K562 (cell line): ENCODE measurements around the gene ZNF451.

Experiments used
- EP300 ChIP-seq: IDR thresholded peaks from 2 replicates; pipeline ENCODE4 v1.6.1; 2012; ENCODE audit warnings: low read length, improper control_type of control experiment
- HMG20A ChIP-seq: fragments of 450-650 bp; formaldehyde crosslinking; conservative IDR thresholded peaks from 2 replicates; pipeline ENCODE4 v1.4.0; 2020; ENCODE audit warnings: mild to moderate bottlenecking, mixed read lengths
- PCBP1 ChIP-seq: fragments of 200-400 bp; formaldehyde crosslinking; IDR thresholded peaks from 2 replicates; pipeline ENCODE4 v1.6.1; 2018; ENCODE audit warnings: mild to moderate bottlenecking, low read depth, low read length; ENCODE audit not compliant: poor library complexity, severe bottlenecking
- POLR2A ChIP-seq: fragments of 450-650 bp; conservative IDR thresholded peaks from 2 replicates; pipeline ENCODE4 v1.6.1; 2016
- RBM22 ChIP-seq: fragments of 200-400 bp; formaldehyde crosslinking; IDR thresholded peaks from 2 replicates; pipeline ENCODE4 v1.6.1; 2018; ENCODE audit warnings: low read length, low read depth; ENCODE audit not compliant: poor library complexity, severe bottlenecking
- RFX1 ChIP-seq: fragments of 450-650 bp; IDR thresholded peaks from 2 replicates; pipeline ENCODE4 v1.6.1; 2016; ENCODE audit warnings: mild to moderate bottlenecking, moderate library complexity
- SMARCA4 ChIP-seq: fragments of 450-650 bp; IDR thresholded peaks from 2 replicates; pipeline ENCODE4 v1.6.1; 2016
- SNRNP70 ChIP-seq: fragments of 200-400 bp; formaldehyde crosslinking; optimal IDR thresholded peaks from 2 replicates; pipeline ENCODE3; 2017; ENCODE audit warnings: low read depth, low read length
- STAT5B ChIP-seq: fragments of 250-450 bp; sonication (Bioruptor Pico); IDR thresholded peaks from 2 replicates; pipeline ENCODE4 v1.8.0; 2021; ENCODE audit warnings: mild to moderate bottlenecking, inconsistent platforms
- TCF7 ChIP-seq: sonication (generic); IDR thresholded peaks from 2 replicates; pipeline ENCODE4 v1.6.1; 2016; ENCODE audit warnings: antibody characterized with exemption, borderline replicate concordance
- TF ChIP-seq, protein P1 (sequence below), 3 experiments: IDR thresholded peaks in 2 of 3; conservative IDR thresholded peaks in 1 of 3; 2 replicates each; pipeline ENCODE4 v1.5.1; 2011 to 2012; ENCODE audit warnings: low read length in 3 of 3, mild to moderate bottlenecking in 3 of 3, control low read depth in 2 of 3, improper control_type of control experiment in 1 of 3, inconsistent platforms in 1 of 3, low read depth in 1 of 3, mixed read lengths in 1 of 3, moderate library complexity in 1 of 3; ENCODE audit not compliant: insufficient read depth in 2 of 3
- TF ChIP-seq, protein P2 (sequence below): fragments of 450-650 bp; IDR thresholded peaks from 2 replicates; pipeline ENCODE4 v1.6.1; 2016; ENCODE audit warnings: borderline replicate concordance
- TF ChIP-seq, protein P3 (sequence below): fragments of 450-650 bp; IDR thresholded peaks from 2 replicates; pipeline ENCODE4 v1.6.1; 2016; ENCODE audit warnings: missing biosample characterization, missing genetic modification characterization
- TF ChIP-seq, protein P4 (sequence below), 2 experiments: fragments of 450-650 bp in 1 of 2; sonication (generic) in 1 of 2; formaldehyde crosslinking in 1 of 2; IDR thresholded peaks; 2 replicates each; pipeline versions ENCODE4 v1.7.1 to v1.9.0; 2016 to 2022; ENCODE audit warnings: inconsistent platforms in 1 of 2, mild to moderate bottlenecking in 1 of 2, missing genetic modification reagents in 1 of 2

DNA sequence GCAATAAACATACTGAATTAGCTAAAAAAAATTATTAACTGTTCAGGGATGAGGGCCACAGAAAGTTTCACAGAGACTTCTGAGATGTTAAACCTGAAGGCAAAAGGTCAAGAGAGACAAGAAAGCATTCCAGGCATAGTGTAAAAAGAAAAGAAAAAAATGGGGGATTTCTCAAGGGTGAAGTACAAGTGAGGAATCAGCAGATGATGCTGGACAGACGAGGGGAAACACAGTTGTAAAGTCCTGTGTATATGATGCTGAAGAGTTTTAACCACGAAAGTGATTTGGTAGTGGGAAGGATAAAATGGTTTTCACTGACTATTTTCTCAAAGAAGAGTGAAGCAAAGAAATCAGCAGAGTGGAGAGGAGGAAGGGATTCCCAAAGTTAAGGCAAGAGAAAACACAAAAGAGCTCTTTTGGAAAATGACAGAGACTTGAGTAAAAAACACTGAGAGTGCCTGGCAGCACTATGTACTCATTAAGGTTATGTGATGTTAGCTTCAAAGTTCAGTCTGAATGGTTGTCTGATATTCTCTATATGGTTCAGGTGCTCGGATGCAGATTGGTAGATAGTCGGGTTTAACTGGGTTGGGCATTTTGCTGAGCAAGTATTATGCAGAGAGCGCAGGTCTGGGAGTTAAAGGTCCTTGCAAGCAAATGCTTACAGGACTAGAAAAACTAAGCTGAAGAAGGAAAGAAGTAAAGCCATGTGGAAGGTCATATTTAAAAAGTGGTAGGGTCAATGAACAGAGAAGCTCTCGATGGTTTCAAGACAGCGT lies 115.8 kb downstream of the ZNF451 start:
- TF ChIP-seq SNRNP70 (no peak), STAT5B (CRISPR knock-in tag) (no peak), HMG20A (no peak), PCBP1 (no peak), SMARCA4 (no peak), RFX1 (no peak), TCF7 (no peak), RBM22 (no peak), POLR2A (no peak), EP300 (no peak)
- TF ChIP-seq, protein P1, sequence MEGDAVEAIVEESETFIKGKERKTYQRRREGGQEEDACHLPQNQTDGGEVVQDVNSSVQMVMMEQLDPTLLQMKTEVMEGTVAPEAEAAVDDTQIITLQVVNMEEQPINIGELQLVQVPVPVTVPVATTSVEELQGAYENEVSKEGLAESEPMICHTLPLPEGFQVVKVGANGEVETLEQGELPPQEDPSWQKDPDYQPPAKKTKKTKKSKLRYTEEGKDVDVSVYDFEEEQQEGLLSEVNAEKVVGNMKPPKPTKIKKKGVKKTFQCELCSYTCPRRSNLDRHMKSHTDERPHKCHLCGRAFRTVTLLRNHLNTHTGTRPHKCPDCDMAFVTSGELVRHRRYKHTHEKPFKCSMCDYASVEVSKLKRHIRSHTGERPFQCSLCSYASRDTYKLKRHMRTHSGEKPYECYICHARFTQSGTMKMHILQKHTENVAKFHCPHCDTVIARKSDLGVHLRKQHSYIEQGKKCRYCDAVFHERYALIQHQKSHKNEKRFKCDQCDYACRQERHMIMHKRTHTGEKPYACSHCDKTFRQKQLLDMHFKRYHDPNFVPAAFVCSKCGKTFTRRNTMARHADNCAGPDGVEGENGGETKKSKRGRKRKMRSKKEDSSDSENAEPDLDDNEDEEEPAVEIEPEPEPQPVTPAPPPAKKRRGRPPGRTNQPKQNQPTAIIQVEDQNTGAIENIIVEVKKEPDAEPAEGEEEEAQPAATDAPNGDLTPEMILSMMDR (IDR thresholded peaks at IDR 0.05 in 2 of 3, conservative IDR thresholded peaks at IDR 0.05 in 1 of 3; ENCODE audit: insufficient read depth in 2 of 3, low read depth in 1 of 3, low read length in 3 of 3), result no peak
- TF ChIP-seq, protein P2, sequence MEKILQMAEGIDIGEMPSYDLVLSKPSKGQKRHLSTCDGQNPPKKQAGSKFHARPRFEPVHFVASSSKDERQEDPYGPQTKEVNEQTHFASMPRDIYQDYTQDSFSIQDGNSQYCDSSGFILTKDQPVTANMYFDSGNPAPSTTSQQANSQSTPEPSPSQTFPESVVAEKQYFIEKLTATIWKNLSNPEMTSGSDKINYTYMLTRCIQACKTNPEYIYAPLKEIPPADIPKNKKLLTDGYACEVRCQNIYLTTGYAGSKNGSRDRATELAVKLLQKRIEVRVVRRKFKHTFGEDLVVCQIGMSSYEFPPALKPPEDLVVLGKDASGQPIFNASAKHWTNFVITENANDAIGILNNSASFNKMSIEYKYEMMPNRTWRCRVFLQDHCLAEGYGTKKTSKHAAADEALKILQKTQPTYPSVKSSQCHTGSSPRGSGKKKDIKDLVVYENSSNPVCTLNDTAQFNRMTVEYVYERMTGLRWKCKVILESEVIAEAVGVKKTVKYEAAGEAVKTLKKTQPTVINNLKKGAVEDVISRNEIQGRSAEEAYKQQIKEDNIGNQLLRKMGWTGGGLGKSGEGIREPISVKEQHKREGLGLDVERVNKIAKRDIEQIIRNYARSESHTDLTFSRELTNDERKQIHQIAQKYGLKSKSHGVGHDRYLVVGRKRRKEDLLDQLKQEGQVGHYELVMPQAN, result no peak
- TF ChIP-seq, protein P3, sequence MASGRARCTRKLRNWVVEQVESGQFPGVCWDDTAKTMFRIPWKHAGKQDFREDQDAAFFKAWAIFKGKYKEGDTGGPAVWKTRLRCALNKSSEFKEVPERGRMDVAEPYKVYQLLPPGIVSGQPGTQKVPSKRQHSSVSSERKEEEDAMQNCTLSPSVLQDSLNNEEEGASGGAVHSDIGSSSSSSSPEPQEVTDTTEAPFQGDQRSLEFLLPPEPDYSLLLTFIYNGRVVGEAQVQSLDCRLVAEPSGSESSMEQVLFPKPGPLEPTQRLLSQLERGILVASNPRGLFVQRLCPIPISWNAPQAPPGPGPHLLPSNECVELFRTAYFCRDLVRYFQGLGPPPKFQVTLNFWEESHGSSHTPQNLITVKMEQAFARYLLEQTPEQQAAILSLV (tag), result no peak
- TF ChIP-seq, protein P4, sequence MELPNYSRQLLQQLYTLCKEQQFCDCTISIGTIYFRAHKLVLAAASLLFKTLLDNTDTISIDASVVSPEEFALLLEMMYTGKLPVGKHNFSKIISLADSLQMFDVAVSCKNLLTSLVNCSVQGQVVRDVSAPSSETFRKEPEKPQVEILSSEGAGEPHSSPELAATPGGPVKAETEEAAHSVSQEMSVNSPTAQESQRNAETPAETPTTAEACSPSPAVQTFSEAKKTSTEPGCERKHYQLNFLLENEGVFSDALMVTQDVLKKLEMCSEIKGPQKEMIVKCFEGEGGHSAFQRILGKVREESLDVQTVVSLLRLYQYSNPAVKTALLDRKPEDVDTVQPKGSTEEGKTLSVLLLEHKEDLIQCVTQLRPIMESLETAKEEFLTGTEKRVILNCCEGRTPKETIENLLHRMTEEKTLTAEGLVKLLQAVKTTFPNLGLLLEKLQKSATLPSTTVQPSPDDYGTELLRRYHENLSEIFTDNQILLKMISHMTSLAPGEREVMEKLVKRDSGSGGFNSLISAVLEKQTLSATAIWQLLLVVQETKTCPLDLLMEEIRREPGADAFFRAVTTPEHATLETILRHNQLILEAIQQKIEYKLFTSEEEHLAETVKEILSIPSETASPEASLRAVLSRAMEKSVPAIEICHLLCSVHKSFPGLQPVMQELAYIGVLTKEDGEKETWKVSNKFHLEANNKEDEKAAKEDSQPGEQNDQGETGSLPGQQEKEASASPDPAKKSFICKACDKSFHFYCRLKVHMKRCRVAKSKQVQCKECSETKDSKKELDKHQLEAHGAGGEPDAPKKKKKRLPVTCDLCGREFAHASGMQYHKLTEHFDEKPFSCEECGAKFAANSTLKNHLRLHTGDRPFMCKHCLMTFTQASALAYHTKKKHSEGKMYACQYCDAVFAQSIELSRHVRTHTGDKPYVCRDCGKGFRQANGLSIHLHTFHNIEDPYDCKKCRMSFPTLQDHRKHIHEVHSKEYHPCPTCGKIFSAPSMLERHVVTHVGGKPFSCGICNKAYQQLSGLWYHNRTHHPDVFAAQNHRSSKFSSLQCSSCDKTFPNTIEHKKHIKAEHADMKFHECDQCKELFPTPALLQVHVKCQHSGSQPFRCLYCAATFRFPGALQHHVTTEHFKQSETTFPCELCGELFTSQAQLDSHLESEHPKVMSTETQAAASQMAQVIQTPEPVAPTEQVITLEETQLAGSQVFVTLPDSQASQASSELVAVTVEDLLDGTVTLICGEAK (IDR thresholded peaks at IDR 0.05), result no peak
- TF ChIP-seq, protein P4 (CRISPR knock-in tag; IDR thresholded peaks at IDR 0.05), result no peak
